GM12878 (cell line): ENCODE data around the gene CISD2. TPM values are rescaled to one million over a fixed set of nuclear protein-coding genes. Genes with fewer than 3 reads are reported as not detected.

Source experiments
- CREM ChIP-seq: IDR thresholded peaks from 2 replicates; pipeline ENCODE4 v1.6.1; 2014; ENCODE audit warnings: antibody characterized with exemption, low read depth
- EP300 ChIP-seq, 2 experiments: fragments of 150-350 bp in 1 of 2; IDR thresholded peaks; 2 replicates each; pipeline ENCODE4 v1.6.1; 2011 to 2012; ENCODE audit warnings: low read depth in 2 of 2, low read length in 2 of 2, borderline replicate concordance in 1 of 2, improper control_type of control experiment in 1 of 2, inconsistent platforms in 1 of 2; ENCODE audit not compliant: control insufficient read depth in 1 of 2
- FOS ChIP-seq: IDR thresholded peaks from 3 replicates; pipeline ENCODE4 v1.6.1; 2011; ENCODE audit warnings: borderline replicate concordance; ENCODE audit not compliant: insufficient read length; ENCODE audit errors: extremely low read depth
- FOXM1 ChIP-seq: IDR thresholded peaks from 2 replicates; pipeline ENCODE4 v1.6.1; 2012; ENCODE audit warnings: low read depth, mild to moderate bottlenecking, inconsistent platforms, low read length, moderate library complexity
- IRF4 ChIP-seq: IDR thresholded peaks from 2 replicates; pipeline ENCODE4 v1.6.1; 2011; ENCODE audit warnings: low read depth, low read length
- PML ChIP-seq: IDR thresholded peaks from 2 replicates; pipeline ENCODE4 v1.6.1; 2012; ENCODE audit warnings: low read length, inconsistent platforms
- RFX5 ChIP-seq: IDR thresholded peaks from 2 replicates; pipeline ENCODE4 v1.6.1; 2011; ENCODE audit warnings: low read depth, low read length, improper control_type of control experiment
- SPI1 ChIP-seq: IDR thresholded peaks from 2 replicates; pipeline ENCODE4 v1.6.1; 2011; ENCODE audit warnings: low read depth, mild to moderate bottlenecking, low read length, moderate library complexity, borderline replicate concordance; ENCODE audit not compliant: insufficient read depth
- SUPT20H ChIP-seq: IDR thresholded peaks from 2 replicates; pipeline ENCODE4 v1.6.1; 2011; ENCODE audit warnings: low read depth, mild to moderate bottlenecking, low read length, moderate library complexity, borderline replicate concordance; ENCODE audit not compliant: control insufficient read depth
- ZNF24 ChIP-seq: fragments of 450-650 bp; IDR thresholded peaks from 2 replicates; pipeline ENCODE4 v1.6.1; 2017; ENCODE audit warnings: antibody characterized with exemption, mild to moderate bottlenecking
- polyA plus RNA-seq, 11 experiments: library from polyadenylated mRNA; depleted of rRNA in 4 of 11; unstranded in 6 of 11; stranded (reverse) in 5 of 11; fragments of >200 nt; fragmentation: Nextera tagmentation in 4 of 11; fragmentation: Illumina TruSeq in 1 of 11; extraction: Ambion mirVana in 4 of 11; extraction: Trizol in 1 of 11; gene quantifications; 1 replicate in 1 of 11; 2 replicates in 10 of 11; pipeline versions ENCODE4 v1.2.1 to v1.2.3, GENCODE V29; 2011 to 2016; ENCODE audit warnings: inconsistent platforms in 2 of 11, missing spikeins in 2 of 11, low read depth in 1 of 11
- total RNA-seq, 4 experiments: library from RNA; depleted of rRNA in 3 of 4; stranded (reverse); fragments of >200 nt in 3 of 4; fragmentation: Illumina TruSeq in 1 of 4; extraction: Trizol in 1 of 4; gene quantifications; 2 replicates each; pipeline versions ENCODE4 v1.2.1 to v1.2.3, GENCODE V29; 2013 to 2021
- TF ChIP-seq, protein P1 (sequence below): fragments of 450-650 bp; IDR thresholded peaks from 2 replicates; pipeline ENCODE4 v1.6.1; 2016; ENCODE audit warnings: mild to moderate bottlenecking
- TF ChIP-seq, protein P2 (sequence below): fragments of 450-650 bp; IDR thresholded peaks from 2 replicates; pipeline ENCODE4 v1.6.1; 2018; ENCODE audit warnings: mild to moderate bottlenecking, low read depth, moderate library complexity; ENCODE audit not compliant: partially characterized antibody
- TF ChIP-seq, protein P3 (sequence below): fragments of 450-650 bp; formaldehyde crosslinking; IDR thresholded peaks from 2 replicates; pipeline ENCODE4 v1.4.0; 2022; ENCODE audit warnings: mild to moderate bottlenecking, moderate library complexity
- TF ChIP-seq, protein P4 (sequence below): fragments of 450-650 bp; IDR thresholded peaks from 2 replicates; pipeline ENCODE4 v1.6.1; 2016; ENCODE audit warnings: mild to moderate bottlenecking, moderate library complexity, borderline replicate concordance
- TF ChIP-seq, protein P5 (sequence below): IDR thresholded peaks from 2 replicates; pipeline ENCODE4 v1.6.1; 2012; ENCODE audit warnings: low read depth, low read length, improper control_type of control experiment

The CISD2 gene
- total and polyA plus RNA-seq, 10 of the 15 experiments (the other 5 are each of a cell fraction or from before 2014, with no cell fraction given), result 29.5 to 132 (median 38.9) TPM

DNA sequence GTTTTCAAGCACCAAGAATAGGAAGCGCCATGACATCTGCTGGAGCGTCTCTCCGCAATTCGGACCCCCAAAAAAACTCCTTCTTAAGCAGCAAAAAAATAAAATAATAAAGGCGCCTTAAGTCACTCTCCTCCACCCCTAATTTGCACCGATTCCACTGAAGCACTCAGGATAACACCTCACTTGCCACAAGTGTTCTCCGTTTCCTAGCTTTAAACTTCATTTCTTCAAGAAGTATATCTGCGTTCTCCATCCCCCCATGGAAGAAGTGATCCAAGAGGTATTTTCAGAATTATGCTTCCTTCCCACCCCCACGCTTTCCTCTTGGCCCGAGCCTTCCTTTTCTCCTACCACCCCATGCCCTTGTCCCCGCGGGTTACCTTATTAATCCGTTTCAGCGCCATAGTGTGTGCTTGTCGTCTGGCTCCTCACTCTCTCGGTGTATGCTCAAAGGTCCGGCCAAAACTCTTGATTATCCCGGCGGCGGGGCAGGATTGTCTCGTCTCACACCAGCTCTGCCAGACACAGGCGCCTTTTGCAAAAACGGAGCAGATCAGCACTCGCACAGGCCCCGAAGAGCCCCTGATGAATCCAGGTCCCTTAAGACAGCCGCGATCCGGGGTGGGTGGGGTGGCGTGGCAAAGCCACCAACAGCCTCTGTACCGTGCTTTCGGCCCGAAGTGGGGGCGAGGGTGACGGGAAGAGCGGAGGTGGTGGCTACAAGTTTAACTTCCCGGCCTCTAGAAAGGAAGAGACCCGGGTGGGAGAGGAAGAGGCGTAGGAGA, 42.5 kb upstream of the CISD2 start (continued):
- TF ChIP-seq EP300 (IDR thresholded peaks at IDR 0.05; ENCODE audit: borderline replicate concordance in 1 of 2, control insufficient read depth in 1 of 2, low read depth in 2 of 2, low read length in 2 of 2), result no peak
- TF ChIP-seq, protein P1, sequence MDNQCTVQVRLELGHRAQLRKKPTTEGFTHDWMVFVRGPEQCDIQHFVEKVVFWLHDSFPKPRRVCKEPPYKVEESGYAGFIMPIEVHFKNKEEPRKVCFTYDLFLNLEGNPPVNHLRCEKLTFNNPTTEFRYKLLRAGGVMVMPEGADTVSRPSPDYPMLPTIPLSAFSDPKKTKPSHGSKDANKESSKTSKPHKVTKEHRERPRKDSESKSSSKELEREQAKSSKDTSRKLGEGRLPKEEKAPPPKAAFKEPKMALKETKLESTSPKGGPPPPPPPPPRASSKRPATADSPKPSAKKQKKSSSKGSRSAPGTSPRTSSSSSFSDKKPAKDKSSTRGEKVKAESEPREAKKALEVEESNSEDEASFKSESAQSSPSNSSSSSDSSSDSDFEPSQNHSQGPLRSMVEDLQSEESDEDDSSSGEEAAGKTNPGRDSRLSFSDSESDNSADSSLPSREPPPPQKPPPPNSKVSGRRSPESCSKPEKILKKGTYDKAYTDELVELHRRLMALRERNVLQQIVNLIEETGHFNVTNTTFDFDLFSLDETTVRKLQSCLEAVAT, result peak; percentile 48; the same call in 1 of the 2 replicates
- 0 out of 2 replicates have a peak, but pooled peaks have one; percentile 1 for TF ChIP-seq SPI1
- TF ChIP-seq CREM, result no peak
- TF ChIP-seq IRF4, result no peak
- TF ChIP-seq, protein P2, sequence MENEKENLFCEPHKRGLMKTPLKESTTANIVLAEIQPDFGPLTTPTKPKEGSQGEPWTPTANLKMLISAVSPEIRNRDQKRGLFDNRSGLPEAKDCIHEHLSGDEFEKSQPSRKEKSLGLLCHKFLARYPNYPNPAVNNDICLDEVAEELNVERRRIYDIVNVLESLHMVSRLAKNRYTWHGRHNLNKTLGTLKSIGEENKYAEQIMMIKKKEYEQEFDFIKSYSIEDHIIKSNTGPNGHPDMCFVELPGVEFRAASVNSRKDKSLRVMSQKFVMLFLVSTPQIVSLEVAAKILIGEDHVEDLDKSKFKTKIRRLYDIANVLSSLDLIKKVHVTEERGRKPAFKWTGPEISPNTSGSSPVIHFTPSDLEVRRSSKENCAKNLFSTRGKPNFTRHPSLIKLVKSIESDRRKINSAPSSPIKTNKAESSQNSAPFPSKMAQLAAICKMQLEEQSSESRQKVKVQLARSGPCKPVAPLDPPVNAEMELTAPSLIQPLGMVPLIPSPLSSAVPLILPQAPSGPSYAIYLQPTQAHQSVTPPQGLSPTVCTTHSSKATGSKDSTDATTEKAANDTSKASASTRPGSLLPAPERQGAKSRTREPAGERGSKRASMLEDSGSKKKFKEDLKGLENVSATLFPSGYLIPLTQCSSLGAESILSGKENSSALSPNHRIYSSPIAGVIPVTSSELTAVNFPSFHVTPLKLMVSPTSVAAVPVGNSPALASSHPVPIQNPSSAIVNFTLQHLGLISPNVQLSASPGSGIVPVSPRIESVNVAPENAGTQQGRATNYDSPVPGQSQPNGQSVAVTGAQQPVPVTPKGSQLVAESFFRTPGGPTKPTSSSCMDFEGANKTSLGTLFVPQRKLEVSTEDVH, result no peak
- TF ChIP-seq, protein P3, sequence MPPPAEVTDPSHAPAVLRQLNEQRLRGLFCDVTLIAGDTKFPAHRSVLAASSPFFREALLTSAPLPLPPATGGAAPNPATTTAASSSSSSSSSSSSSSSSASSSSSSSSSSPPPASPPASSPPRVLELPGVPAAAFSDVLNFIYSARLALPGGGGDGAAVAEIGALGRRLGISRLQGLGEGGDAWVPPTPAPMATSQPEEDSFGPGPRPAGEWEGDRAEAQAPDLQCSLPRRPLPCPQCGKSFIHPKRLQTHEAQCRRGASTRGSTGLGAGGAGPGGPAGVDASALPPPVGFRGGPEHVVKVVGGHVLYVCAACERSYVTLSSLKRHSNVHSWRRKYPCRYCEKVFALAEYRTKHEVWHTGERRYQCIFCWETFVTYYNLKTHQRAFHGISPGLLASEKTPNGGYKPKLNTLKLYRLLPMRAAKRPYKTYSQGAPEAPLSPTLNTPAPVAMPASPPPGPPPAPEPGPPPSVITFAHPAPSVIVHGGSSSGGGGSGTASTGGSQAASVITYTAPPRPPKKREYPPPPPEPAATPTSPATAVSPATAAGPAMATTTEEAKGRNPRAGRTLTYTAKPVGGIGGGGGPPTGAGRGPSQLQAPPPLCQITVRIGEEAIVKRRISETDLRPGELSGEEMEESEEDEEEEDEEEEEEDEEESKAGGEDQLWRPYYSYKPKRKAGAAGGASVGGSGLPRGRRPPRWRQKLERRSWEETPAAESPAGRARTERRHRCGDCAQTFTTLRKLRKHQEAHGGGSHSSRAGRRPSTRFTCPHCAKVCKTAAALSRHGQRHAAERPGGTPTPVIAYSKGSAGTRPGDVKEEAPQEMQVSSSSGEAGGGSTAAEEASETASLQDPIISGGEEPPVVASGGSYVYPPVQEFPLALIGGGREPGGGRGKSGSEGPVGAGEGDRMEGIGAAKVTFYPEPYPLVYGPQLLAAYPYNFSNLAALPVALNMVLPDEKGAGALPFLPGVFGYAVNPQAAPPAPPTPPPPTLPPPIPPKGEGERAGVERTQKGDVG (CRISPR knock-in tag), result no peak
- no peak for TF ChIP-seq RFX5
- TF ChIP-seq, protein P4, sequence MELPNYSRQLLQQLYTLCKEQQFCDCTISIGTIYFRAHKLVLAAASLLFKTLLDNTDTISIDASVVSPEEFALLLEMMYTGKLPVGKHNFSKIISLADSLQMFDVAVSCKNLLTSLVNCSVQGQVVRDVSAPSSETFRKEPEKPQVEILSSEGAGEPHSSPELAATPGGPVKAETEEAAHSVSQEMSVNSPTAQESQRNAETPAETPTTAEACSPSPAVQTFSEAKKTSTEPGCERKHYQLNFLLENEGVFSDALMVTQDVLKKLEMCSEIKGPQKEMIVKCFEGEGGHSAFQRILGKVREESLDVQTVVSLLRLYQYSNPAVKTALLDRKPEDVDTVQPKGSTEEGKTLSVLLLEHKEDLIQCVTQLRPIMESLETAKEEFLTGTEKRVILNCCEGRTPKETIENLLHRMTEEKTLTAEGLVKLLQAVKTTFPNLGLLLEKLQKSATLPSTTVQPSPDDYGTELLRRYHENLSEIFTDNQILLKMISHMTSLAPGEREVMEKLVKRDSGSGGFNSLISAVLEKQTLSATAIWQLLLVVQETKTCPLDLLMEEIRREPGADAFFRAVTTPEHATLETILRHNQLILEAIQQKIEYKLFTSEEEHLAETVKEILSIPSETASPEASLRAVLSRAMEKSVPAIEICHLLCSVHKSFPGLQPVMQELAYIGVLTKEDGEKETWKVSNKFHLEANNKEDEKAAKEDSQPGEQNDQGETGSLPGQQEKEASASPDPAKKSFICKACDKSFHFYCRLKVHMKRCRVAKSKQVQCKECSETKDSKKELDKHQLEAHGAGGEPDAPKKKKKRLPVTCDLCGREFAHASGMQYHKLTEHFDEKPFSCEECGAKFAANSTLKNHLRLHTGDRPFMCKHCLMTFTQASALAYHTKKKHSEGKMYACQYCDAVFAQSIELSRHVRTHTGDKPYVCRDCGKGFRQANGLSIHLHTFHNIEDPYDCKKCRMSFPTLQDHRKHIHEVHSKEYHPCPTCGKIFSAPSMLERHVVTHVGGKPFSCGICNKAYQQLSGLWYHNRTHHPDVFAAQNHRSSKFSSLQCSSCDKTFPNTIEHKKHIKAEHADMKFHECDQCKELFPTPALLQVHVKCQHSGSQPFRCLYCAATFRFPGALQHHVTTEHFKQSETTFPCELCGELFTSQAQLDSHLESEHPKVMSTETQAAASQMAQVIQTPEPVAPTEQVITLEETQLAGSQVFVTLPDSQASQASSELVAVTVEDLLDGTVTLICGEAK, result peak; percentile 47; the same call in 1 of the 2 replicates
- TF ChIP-seq PML, result no peak
- peak; percentile 2; the same call in 1 of the 2 replicates for TF ChIP-seq FOXM1
- TF ChIP-seq SUPT20H, result no peak
- TF ChIP-seq ZNF24, result no peak
- TF ChIP-seq FOS, result no peak
- TF ChIP-seq, protein P5, sequence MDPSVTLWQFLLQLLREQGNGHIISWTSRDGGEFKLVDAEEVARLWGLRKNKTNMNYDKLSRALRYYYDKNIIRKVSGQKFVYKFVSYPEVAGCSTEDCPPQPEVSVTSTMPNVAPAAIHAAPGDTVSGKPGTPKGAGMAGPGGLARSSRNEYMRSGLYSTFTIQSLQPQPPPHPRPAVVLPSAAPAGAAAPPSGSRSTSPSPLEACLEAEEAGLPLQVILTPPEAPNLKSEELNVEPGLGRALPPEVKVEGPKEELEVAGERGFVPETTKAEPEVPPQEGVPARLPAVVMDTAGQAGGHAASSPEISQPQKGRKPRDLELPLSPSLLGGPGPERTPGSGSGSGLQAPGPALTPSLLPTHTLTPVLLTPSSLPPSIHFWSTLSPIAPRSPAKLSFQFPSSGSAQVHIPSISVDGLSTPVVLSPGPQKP, result 0 out of 2 replicates have a peak, but pooled peaks have one; percentile 30
